Mesothelial cell of epicardium (in vitro differentiated cells): ENCODE measurements around the gene CCDC148. TPM values are rescaled to one million over a fixed set of nuclear protein-coding genes. Genes with fewer than 3 reads are reported as not detected.

Experiments used
- DNase-seq, 2 experiments: peaks; one replicate each; pipeline ENCODE4 v3.0.0; 2021; ENCODE audit warnings: low spot score in 2 of 2; ENCODE audit not compliant: unreplicated experiment in 2 of 2
- H3K27ac Mint-ChIP-seq: 2 replicates; pipeline ENCODE4 v1.8.0; 2021; ENCODE audit warnings: mixed read lengths
- H3K27me3 Mint-ChIP-seq: 2 replicates; pipeline ENCODE4 v1.8.0; 2021; ENCODE audit warnings: low read depth, mixed read lengths
- H3K36me3 Mint-ChIP-seq: 2 replicates; pipeline ENCODE4 v1.8.0; 2021; ENCODE audit warnings: mixed read lengths
- H3K4me1 Mint-ChIP-seq: 2 replicates; pipeline ENCODE4 v1.8.0; 2021; ENCODE audit warnings: mixed read lengths
- H3K4me3 Mint-ChIP-seq: 2 replicates; pipeline ENCODE4 v1.8.0; 2021; ENCODE audit warnings: mild to moderate bottlenecking, moderate library complexity, mixed read lengths
- H3K9me3 Mint-ChIP-seq: 2 replicates; pipeline ENCODE4 v1.8.0; 2021; ENCODE audit warnings: mixed read lengths
- CTCF ChIP-seq: fragments of 200-600 bp; sonication (generic); IDR thresholded peaks from one replicate; pipeline ENCODE4 v1.5.0; 2021; ENCODE audit warnings: antibody characterized with exemption; ENCODE audit not compliant: unreplicated experiment
- total RNA-seq: library from RNA; stranded (reverse); gene quantifications from 3 replicates; pipeline ENCODE4 v1.2.1, GENCODE V29; 2021

Gene CCDC148
- total RNA-seq: 2.8 to 3.2 TPM (median 3.1 TPM) in 3 replicates

GRCh38 chr2:158456309-158457066 lies at the start of gene CCDC148, which contains the start of gene PKP4:
CCDC148 (minus strand) TSS chr2:158456753; CDS start chr2:158456439, 314 bp downstream.
PKP4 (plus strand) TSS chr2:158456952; CDS start chr2:158533185, 76,233 bp downstream.
- no peak for TF ChIP-seq CTCF
- Mint-ChIP-seq H3K4me3 (peak within 1 kb of the TSS; percentile 87), H3K9me3 (no peaks in the 10 kb centered on the region), H3K36me3 (no peaks in the 10 kb centered on the region), H3K27ac (peak within 1 kb of the TSS; percentile 96), H3K4me1 (peaks cover 32% of the 10 kb centered on the region), H3K27me3 (no peaks in the 10 kb centered on the region)
- peak; percentile 82 to 90 for DNase-seq

GRCh38 chr2:158505448-158505934 lies 48.9 kb upstream of the CCDC148 start:
- H3K27me3 Mint-ChIP-seq: no peaks in the 10 kb centered on the region
- no peak overlapping the region for H3K4me3 Mint-ChIP-seq
- H3K9me3 Mint-ChIP-seq: no peaks in the 10 kb centered on the region
- peaks cover 53% of the 10 kb centered on the region for H3K4me1 Mint-ChIP-seq
- H3K36me3 Mint-ChIP-seq: no peaks in the 10 kb centered on the region
- no peak for DNase-seq
- TF ChIP-seq CTCF: no peak
- peak overlapping the region; percentile 57 for H3K27ac Mint-ChIP-seq

- Mint-ChIP-seq H3K27ac (peak overlapping the region; percentile 51), H3K27me3 (no peaks in the 10 kb centered on the region), H3K4me3 (no peak overlapping the region), H3K9me3 (no peaks in the 10 kb centered on the region), H3K4me1 (peaks cover 53% of the 10 kb centered on the region), H3K36me3 (no peaks in the 10 kb centered on the region)
- TF ChIP-seq CTCF: no peak
- DNase-seq: no peak
Observed at GRCh38 chr2:158504088-158504487, 47.5 kb upstream of the CCDC148 start.

- H3K27ac Mint-ChIP-seq: peak overlapping the region; percentile 52
- H3K27me3 Mint-ChIP-seq: no peaks in the 10 kb centered on the region
- no peak overlapping the region for H3K4me3 Mint-ChIP-seq
- no peaks in the 10 kb centered on the region for H3K36me3 Mint-ChIP-seq
- peaks cover 60% of the 10 kb centered on the region for H3K4me1 Mint-ChIP-seq
- DNase-seq: no peak
- TF ChIP-seq CTCF: no peak
- no peaks in the 10 kb centered on the region for H3K9me3 Mint-ChIP-seq
Observed at GRCh38 chr2:158502974-158503373, 46.4 kb upstream of the CCDC148 start.

- H3K27me3 Mint-ChIP-seq: no peaks in the 10 kb centered on the region
- H3K9me3 Mint-ChIP-seq: no peaks in the 10 kb centered on the region
- no peak for TF ChIP-seq CTCF
- peaks cover 56% of the 10 kb centered on the region for H3K4me1 Mint-ChIP-seq
- peak overlapping the region; percentile 0 for H3K27ac Mint-ChIP-seq
- no peak for DNase-seq
- no peak overlapping the region for H3K4me3 Mint-ChIP-seq
- no peaks in the 10 kb centered on the region for H3K36me3 Mint-ChIP-seq
Observed at GRCh38 chr2:158501301-158501700, 44.7 kb upstream of the CCDC148 start.
